CD14-positive monocyte (primary cell): ENCODE data around the gene MAB21L4. TPM values are rescaled to one million over a fixed set of nuclear protein-coding genes. Genes with fewer than 3 reads are reported as not detected.

ENCODE experiments used
- DNase-seq, 3 donors: peaks; one replicate each; pipeline ENCODE4 v3.0.0-alpha.2; 2011 to 2022
- H2AFZ ChIP-seq: 2 replicates; pipeline ENCODE4 v1.6.0; 2012; ENCODE audit warnings: mild to moderate bottlenecking, low read depth, low read length, inconsistent platforms; ENCODE audit not compliant: insufficient read depth, poor library complexity, severe bottlenecking
- H3K27ac ChIP-seq, 2 donors: 1 replicate in 1 of 2; 2 replicates in 1 of 2; pipeline ENCODE4 v1.5.1; 2012 to 2013; ENCODE audit warnings: low read length in 2 of 2, control low read depth in 1 of 2, inconsistent platforms in 1 of 2, low read depth in 1 of 2, mild to moderate bottlenecking in 1 of 2
- H3K27me3 ChIP-seq, 2 donors: one replicate each; pipeline versions ENCODE4 v1.6.0 to v1.6.1; 2011 to 2013; ENCODE audit warnings: low read length in 2 of 2; ENCODE audit not compliant: control insufficient read depth in 2 of 2, insufficient read depth in 2 of 2
- H3K36me3 ChIP-seq, 2 donors: replicated peaks in 1 of 2; 1 replicate in 1 of 2; 2 replicates in 1 of 2; pipeline versions ENCODE4 v1.5.1 to v1.6.1; 2012 to 2013; ENCODE audit warnings: low read length in 2 of 2, control low read depth in 1 of 2, inconsistent platforms in 1 of 2, mild to moderate bottlenecking in 1 of 2; ENCODE audit not compliant: insufficient read depth in 2 of 2, control insufficient read depth in 1 of 2
- H3K4me1 ChIP-seq, 2 donors: 1 replicate in 1 of 2; 2 replicates in 1 of 2; pipeline versions ENCODE4 v1.5.1 to v1.6.1; 2012 to 2013; ENCODE audit warnings: low read length in 2 of 2, control low read depth in 1 of 2, inconsistent platforms in 1 of 2, mild to moderate bottlenecking in 1 of 2, moderate library complexity in 1 of 2; ENCODE audit not compliant: insufficient read depth in 2 of 2, control insufficient read depth in 1 of 2
- H3K4me2 ChIP-seq: replicated peaks from 2 replicates; pipeline ENCODE3; 2012; ENCODE audit warnings: low read length, moderate library complexity, mild to moderate bottlenecking; ENCODE audit not compliant: poor library complexity, severe bottlenecking; ENCODE audit errors: extremely low read depth
- H3K4me3 ChIP-seq, 3 experiments: fragments of 200-600 bp in 1 of 3; sonication (generic) in 1 of 3; replicated peaks in 1 of 3; 1 replicate in 2 of 3; 2 replicates in 1 of 3; pipeline ENCODE4 v1.5.1; 2011 to 2013; ENCODE audit warnings: low read length in 3 of 3, mild to moderate bottlenecking in 3 of 3, control low read depth in 2 of 3, low read depth in 2 of 3, inconsistent platforms in 1 of 3, moderate library complexity in 1 of 3
- H3K79me2 ChIP-seq: 2 replicates; pipeline ENCODE4 v1.6.0; 2012; ENCODE audit warnings: mild to moderate bottlenecking, control low read depth, inconsistent platforms, low read length, moderate library complexity; ENCODE audit not compliant: insufficient read depth
- H3K9ac ChIP-seq: 2 replicates; pipeline ENCODE4 v1.6.0; 2017; ENCODE audit warnings: low read length, mild to moderate bottlenecking; ENCODE audit not compliant: insufficient read depth, poor library complexity, severe bottlenecking
- H3K9me3 ChIP-seq, 2 donors: replicated peaks in 1 of 2; 1 replicate in 1 of 2; 2 replicates in 1 of 2; pipeline versions ENCODE4 v1.5.1 to v1.6.1; 2012 to 2013; ENCODE audit warnings: low read length in 2 of 2, control low read depth in 1 of 2; ENCODE audit not compliant: control insufficient read depth in 1 of 2, insufficient read depth in 1 of 2
- H4K20me1 ChIP-seq: 2 replicates; pipeline ENCODE4 v1.6.0; 2012; ENCODE audit warnings: mild to moderate bottlenecking, low read length, control low read depth, moderate library complexity; ENCODE audit not compliant: insufficient read depth
- H3K27ac Mint-ChIP-seq, 7 donors: one replicate each; pipeline ENCODE4 v1.8.0; 2020; ENCODE audit warnings: mild to moderate bottlenecking in 7 of 7, mixed read lengths in 7 of 7, moderate library complexity in 6 of 7, inconsistent platforms in 2 of 7
- H3K27me3 Mint-ChIP-seq, 3 donors: one replicate each; pipeline ENCODE4 v1.8.0; 2021 to 2022; ENCODE audit warnings: low read depth in 3 of 3, mild to moderate bottlenecking in 3 of 3, mixed read lengths in 3 of 3, moderate library complexity in 3 of 3, inconsistent platforms in 1 of 3
- H3K36me3 Mint-ChIP-seq, 2 donors: one replicate each; pipeline ENCODE4 v1.8.0; 2020; ENCODE audit warnings: mixed read lengths in 2 of 2, inconsistent platforms in 1 of 2, mild to moderate bottlenecking in 1 of 2
- H3K4me1 Mint-ChIP-seq: one replicate; pipeline ENCODE4 v1.8.0; 2020; ENCODE audit warnings: mild to moderate bottlenecking, mixed read lengths
- H3K4me3 Mint-ChIP-seq, 2 donors: one replicate each; pipeline ENCODE4 v1.8.0; 2020; ENCODE audit warnings: mild to moderate bottlenecking in 2 of 2, mixed read lengths in 2 of 2, moderate library complexity in 1 of 2
- H3K9me3 Mint-ChIP-seq, 7 donors: one replicate each; pipeline ENCODE4 v1.8.0; 2020 to 2022; ENCODE audit warnings: mixed read lengths in 7 of 7, mild to moderate bottlenecking in 6 of 7, moderate library complexity in 6 of 7, inconsistent platforms in 2 of 7
- CTCF ChIP-seq: fragments of 200-600 bp; IDR thresholded peaks from one replicate; pipeline ENCODE4 v1.8.0; 2022; ENCODE audit warnings: antibody characterized with exemption, mild to moderate bottlenecking
- WGBS: methylation state at CpG from one replicate; pipeline ENCODE4 v1.1.5; 2013; ENCODE audit warnings: missing lambda C conversion rate; ENCODE audit not compliant: insufficient coverage; 5-methylcytosine and 5-hydroxymethylcytosine counted together
- intact Hi-C, 2 donors: fragments of 100-400 bp; cut with micrococcal nuclease; formaldehyde crosslinking; loops; one replicate each; pipeline versions ENCODE4 v1.15.0 to v1.15.1; 2023
- polyA plus RNA-seq, 3 donors: library from polyadenylated mRNA; depleted of rRNA in 1 of 3; unstranded in 2 of 3; stranded (reverse) in 1 of 3; fragments of 300-500 nt in 2 of 3; fragments of >200 nt in 1 of 3; fragmentation: Illumina TruSeq in 2 of 3; gene quantifications; 1 replicate in 2 of 3; 2 replicates in 1 of 3; pipeline ENCODE4 v1.2.3, GENCODE V29; 2012 to 2021

MAB21L4 gene
- polyA plus RNA-seq, 3 donors = not detected

DNA sequence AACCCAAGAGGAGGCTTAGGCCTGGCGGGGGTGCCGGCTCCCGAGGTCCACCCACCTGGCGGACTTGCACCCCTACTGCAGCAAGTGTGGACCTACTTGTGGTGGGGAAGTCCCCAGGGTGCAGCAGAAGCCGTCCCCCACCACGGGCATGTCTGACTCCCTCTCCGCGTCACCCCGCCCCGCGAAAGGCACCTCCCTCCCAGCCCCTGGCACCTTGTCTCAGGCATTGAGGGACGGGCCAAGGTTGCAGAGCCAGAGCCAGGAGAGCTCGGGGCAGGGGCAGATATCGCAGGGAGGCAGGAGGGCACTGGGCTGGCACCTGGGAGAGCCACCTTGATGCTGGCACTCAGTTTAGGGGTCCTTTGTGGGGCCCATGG is 29.2 kb upstream of the MAB21L4 start:
- no peak overlapping the region for H3K27ac Mint-ChIP-seq
- intact Hi-C loops = no loop called here
- Histone ChIP-seq H3K36me3 (no peaks in the 10 kb centered on the region), H2AFZ (no peak overlapping the region), H3K79me2 (no peaks in the 10 kb centered on the region), H3K4me2 (no peak overlapping the region), H3K4me1 (no peaks in the 10 kb centered on the region), H3K9me3 (no peaks in the 10 kb centered on the region), H3K27ac (no peak overlapping the region), H3K27me3 (no peaks in the 10 kb centered on the region), H3K4me3 (no peak overlapping the region), H3K9ac (no peak overlapping the region), H4K20me1 (no peaks in the 10 kb centered on the region)
- no peaks in the 10 kb centered on the region for H3K4me1 Mint-ChIP-seq
- H3K4me3 Mint-ChIP-seq = no peak overlapping the region
- DNase-seq = no peak
- TF ChIP-seq CTCF = no peak
- peaks cover 0 to 6% (median 1%) of the 10 kb centered on the region in 7 donors for H3K9me3 Mint-ChIP-seq
- no peaks in the 10 kb centered on the region for H3K36me3 Mint-ChIP-seq
- WGBS = 90% methylated on average over 14 of the region's 14 CpGs
- H3K27me3 Mint-ChIP-seq = peaks cover 0 to 6% (median 1%) of the 10 kb centered on the region in 3 donors

- intact Hi-C loops = no loop called here
- Histone ChIP-seq H3K4me3 (no peak overlapping the region), H2AFZ (no peak overlapping the region), H3K4me2 (no peak overlapping the region), H3K36me3 (no peaks in the 10 kb centered on the region), H3K27ac (no peak overlapping the region), H3K9ac (no peak overlapping the region), H4K20me1 (no peaks in the 10 kb centered on the region), H3K27me3 (no peaks in the 10 kb centered on the region), H3K4me1 (no peaks in the 10 kb centered on the region), H3K9me3 (no peaks in the 10 kb centered on the region), H3K79me2 (no peaks in the 10 kb centered on the region)
- Mint-ChIP-seq H3K36me3 (no peaks in the 10 kb centered on the region), H3K27ac (no peak overlapping the region), H3K4me1 (no peaks in the 10 kb centered on the region), H3K4me3 (no peak overlapping the region), H3K9me3 (peaks cover 0 to 6% (median 0%) of the 10 kb centered on the region in 7 donors), H3K27me3 (peaks cover 0 to 5% (median 1%) of the 10 kb centered on the region in 3 donors)
- no peak for TF ChIP-seq CTCF
- no peak for DNase-seq
- 93% methylated on average over 2 of the region's 15 CpGs for WGBS
These were observed 27.1 kb upstream of the MAB21L4 start for GRCh38 chr2:240922982-240923537.
